HG02759 (cell line): ENCODE measurements around the gene CELSR3.

ENCODE experiments used
- ATAC-seq: cut with Tn5 transposase; IDR thresholded peaks from one replicate; pipeline ENCODE4 v1.9.1; 2021; ENCODE audit warnings: mild to moderate bottlenecking, moderate library complexity; ENCODE audit not compliant: unreplicated experiment

Gene CELSR3

GRCh38 chr3:48588230-48588629 is 74.5 kb downstream of the CELSR3 start:
- no peak for ATAC-seq

- no peak for ATAC-seq
Measured at GRCh38 chr3:48587686-48588085, 75.0 kb downstream of the CELSR3 start.
